ENCODE results near the gene ABR. TPM values are rescaled to one million over a fixed set of nuclear protein-coding genes. Genes with fewer than 3 reads are reported as not detected.

Gene ABR
- total and polyA plus RNA-seq, 12 donors, result 5.3 to 152 (median 105) TPM

DNA sequence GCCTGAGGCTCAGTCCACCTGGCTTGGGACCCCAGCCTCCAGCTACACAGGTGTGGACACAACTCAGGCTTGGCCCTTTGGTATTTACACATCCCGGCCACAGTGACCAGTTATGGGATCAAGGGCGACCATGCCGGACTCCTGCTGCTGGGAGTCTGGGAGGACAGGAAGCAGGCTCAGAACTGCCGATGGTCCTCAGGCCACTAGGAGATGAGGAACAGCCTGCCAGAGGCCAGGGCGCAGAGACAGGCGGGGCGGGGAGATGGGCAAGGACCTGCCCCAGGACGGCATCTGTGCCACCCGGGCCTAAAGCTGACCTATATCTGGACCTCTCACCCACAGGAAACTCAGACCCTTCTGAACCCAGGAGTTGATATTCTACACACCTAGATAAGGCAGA, 212.7 kb downstream of the ABR start:
- no peaks in the 10 kb centered on the region for H3K36me3 ChIP-seq (replicated peaks in 1 of 2)
- peaks cover 0 to 5% of the 10 kb centered on the region in 2 donors for H3K4me1 ChIP-seq (replicated peaks in 1 of 2)
- 93 to 95% (median 95%) methylated on average over 9 of the region's 9 CpGs for WGBS, 4 donors
- no peaks in the 10 kb centered on the region for H3K9me3 ChIP-seq (replicated peaks in 1 of 3)
- intact Hi-C loops (cut with DNase I), result no loop called here
- H3K4me3 ChIP-seq, result no peak overlapping the region
- no peak overlapping the region for H3K27ac ChIP-seq
- no peaks in the 10 kb centered on the region for H3K27me3 ChIP-seq
- DNase-seq, result no peak
- TF ChIP-seq POLR2A (IDR thresholded peaks at IDR 0.05), result no peak
- TF ChIP-seq, protein P1, sequence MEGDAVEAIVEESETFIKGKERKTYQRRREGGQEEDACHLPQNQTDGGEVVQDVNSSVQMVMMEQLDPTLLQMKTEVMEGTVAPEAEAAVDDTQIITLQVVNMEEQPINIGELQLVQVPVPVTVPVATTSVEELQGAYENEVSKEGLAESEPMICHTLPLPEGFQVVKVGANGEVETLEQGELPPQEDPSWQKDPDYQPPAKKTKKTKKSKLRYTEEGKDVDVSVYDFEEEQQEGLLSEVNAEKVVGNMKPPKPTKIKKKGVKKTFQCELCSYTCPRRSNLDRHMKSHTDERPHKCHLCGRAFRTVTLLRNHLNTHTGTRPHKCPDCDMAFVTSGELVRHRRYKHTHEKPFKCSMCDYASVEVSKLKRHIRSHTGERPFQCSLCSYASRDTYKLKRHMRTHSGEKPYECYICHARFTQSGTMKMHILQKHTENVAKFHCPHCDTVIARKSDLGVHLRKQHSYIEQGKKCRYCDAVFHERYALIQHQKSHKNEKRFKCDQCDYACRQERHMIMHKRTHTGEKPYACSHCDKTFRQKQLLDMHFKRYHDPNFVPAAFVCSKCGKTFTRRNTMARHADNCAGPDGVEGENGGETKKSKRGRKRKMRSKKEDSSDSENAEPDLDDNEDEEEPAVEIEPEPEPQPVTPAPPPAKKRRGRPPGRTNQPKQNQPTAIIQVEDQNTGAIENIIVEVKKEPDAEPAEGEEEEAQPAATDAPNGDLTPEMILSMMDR (IDR thresholded peaks at IDR 0.05), result no peak

DNA sequence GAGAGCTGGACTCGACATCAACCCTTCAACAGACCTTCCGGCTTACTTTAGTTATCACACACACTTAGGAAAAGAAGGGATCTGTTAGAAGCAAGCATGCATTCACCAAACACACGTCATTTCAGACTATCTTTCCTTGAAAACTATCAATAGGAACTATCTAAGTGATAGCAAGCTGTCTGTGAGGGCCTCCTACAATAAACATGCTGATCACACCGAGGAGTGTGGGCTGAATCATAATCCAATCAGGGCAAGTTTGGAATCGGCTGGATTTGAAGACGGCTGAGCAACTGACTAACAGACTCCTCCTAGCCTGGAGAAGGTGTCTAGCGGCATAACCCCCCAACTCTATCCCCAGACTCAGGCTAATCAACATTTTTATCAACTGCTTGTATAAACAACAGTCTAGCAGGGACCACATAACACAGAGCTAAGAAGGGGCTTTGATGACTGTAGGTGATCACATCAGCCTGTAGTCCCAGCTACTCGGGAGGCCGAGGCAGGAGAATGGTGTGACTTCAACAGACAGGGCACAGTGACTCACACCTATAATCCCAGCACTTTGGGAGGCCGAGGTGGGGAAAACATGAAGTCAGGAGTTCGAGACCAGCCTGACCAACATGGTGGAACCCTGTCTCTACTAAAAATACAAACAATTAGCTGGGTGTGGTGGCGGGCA, 214.3 kb downstream of the ABR start:
- H3K27ac ChIP-seq, result no peak overlapping the region
- no peak overlapping the region for H3K4me3 ChIP-seq
- no peaks in the 10 kb centered on the region for H3K27me3 ChIP-seq
- TF ChIP-seq POLR2A (IDR thresholded peaks at IDR 0.05), result no peak
- TF ChIP-seq, protein P1 (IDR thresholded peaks at IDR 0.05), result no peak
- peaks cover 0 to 5% of the 10 kb centered on the region in 2 donors for H3K4me1 ChIP-seq (replicated peaks in 1 of 2)
- no peaks in the 10 kb centered on the region for H3K9me3 ChIP-seq (replicated peaks in 1 of 3)
- DNase-seq, result no peak
- 83 to 87% (median 84%) methylated on average over 12 of the region's 12 CpGs for WGBS, 4 donors
- intact Hi-C loops (cut with DNase I), result no loop called here
- H3K36me3 ChIP-seq (replicated peaks in 1 of 2), result no peaks in the 10 kb centered on the region

DNA sequence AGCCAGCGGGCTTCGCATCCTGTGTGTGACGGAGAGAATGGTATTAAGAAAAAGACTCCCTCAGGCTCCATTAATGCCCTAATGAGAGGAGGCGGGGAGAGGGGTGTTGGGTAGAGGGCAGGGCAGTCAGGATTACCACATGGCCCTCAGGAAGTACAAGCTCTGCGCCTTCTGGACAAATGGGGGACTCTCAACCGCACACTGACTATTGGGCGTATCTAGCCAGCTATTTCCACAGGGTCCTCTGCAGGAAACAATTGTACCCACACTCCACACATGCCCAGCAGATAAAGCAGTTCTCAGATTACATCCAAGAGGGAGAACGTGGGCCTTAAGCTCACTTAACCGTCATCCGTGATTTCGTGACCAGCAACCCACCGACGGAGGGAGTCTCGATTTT, 214.9 kb downstream of the ABR start:
- Histone ChIP-seq H3K36me3 (replicated peaks in 1 of 2) (no peaks in the 10 kb centered on the region), H3K9me3 (replicated peaks in 1 of 3) (no peaks in the 10 kb centered on the region), H3K27ac (no peak overlapping the region), H3K27me3 (no peaks in the 10 kb centered on the region), H3K4me3 (no peak overlapping the region), H3K4me1 (replicated peaks in 1 of 2) (peaks cover 0 to under 1% of the 10 kb centered on the region in 2 donors)
- DNase-seq, result no peak
- intact Hi-C loops (cut with DNase I), result no loop called here
- 78 to 85% (median 83%) methylated on average over 12 to 14 of the region's 14 CpGs for WGBS, 4 donors
- TF ChIP-seq, protein P1 (IDR thresholded peaks at IDR 0.05), result no peak
- no peak for TF ChIP-seq POLR2A (IDR thresholded peaks at IDR 0.05)

DNA sequence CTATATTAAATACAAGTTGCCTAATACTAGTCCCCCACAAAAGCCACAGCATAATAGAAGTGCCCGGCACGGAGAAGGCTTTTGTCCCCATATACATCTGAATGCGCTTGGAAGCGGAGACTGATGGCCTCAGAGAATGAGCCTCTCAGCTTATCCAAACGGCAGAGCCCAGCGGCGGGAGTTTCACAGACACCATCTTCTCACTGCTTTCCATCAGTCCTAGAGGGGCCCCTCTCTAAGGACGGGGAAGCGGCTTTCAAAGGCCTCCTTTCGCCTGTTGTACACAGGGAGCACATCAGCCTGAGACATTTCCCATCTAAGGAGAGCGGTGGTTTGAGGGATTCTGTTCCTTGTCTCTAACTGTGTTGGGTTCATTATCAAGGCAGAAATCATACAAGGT, 217.1 kb downstream of the ABR start:
- Histone ChIP-seq H3K36me3 (replicated peaks in 1 of 2) (no peaks in the 10 kb centered on the region), H3K4me3 (no peak overlapping the region), H3K27me3 (no peaks in the 10 kb centered on the region), H3K9me3 (replicated peaks in 1 of 3) (no peaks in the 10 kb centered on the region), H3K4me1 (replicated peaks in 1 of 2) (no peaks in the 10 kb centered on the region), H3K27ac (no peak overlapping the region)
- 75 to 85% (median 77%) methylated on average over 11 of the region's 11 CpGs for WGBS, 4 donors
- intact Hi-C loops (cut with DNase I), result no loop called here
- TF ChIP-seq, protein P1 (IDR thresholded peaks at IDR 0.05), result no peak
- TF ChIP-seq POLR2A (IDR thresholded peaks at IDR 0.05), result no peak
- no peak for DNase-seq

Measured in adrenal gland (tissue), 12 donors.